ENCODE data around the gene HIVEP3.

HIVEP3 gene

GRCh38 chr1:41813226-41813625 is 105.5 kb downstream of the HIVEP3 start:
- DNase-seq (ENCODE audit: low spot score): no peak

- DNase-seq (ENCODE audit: low spot score): no peak
Observed at GRCh38 chr1:41812453-41812852, 106.3 kb downstream of the HIVEP3 start.

- peak; percentile 59 for DNase-seq (ENCODE audit: low spot score)
Observed at GRCh38 chr1:41812051-41812450, 106.7 kb downstream of the HIVEP3 start.

- DNase-seq (ENCODE audit: low spot score): no peak
Observed at GRCh38 chr1:41811051-41811795, 107.5 kb downstream of the HIVEP3 start.

GRCh38 chr1:41810446-41810845 is 108.3 kb downstream of the HIVEP3 start:
- DNase-seq (ENCODE audit: low spot score): peak; percentile 62

GRCh38 chr1:41809692-41810091 is 109.0 kb downstream of the HIVEP3 start:
- DNase-seq (ENCODE audit: low spot score): no peak

GRCh38 chr1:41807390-41807789 is 111.3 kb downstream of the HIVEP3 start:
- DNase-seq (ENCODE audit: low spot score): no peak

GRCh38 chr1:41806472-41807155 is 112.1 kb downstream of the HIVEP3 start:
- DNase-seq (ENCODE audit: low spot score): no peak

GRCh38 chr1:41805771-41806471 is 112.8 kb downstream of the HIVEP3 start:
- no peak for DNase-seq (ENCODE audit: low spot score)

GRCh38 chr1:41804176-41804575 is 114.5 kb downstream of the HIVEP3 start:
- no peak for DNase-seq (ENCODE audit: low spot score)

GRCh38 chr1:41803656-41804055 is 115.1 kb downstream of the HIVEP3 start:
- no peak for DNase-seq (ENCODE audit: low spot score)

GRCh38 chr1:41802532-41803501 is 115.9 kb downstream of the HIVEP3 start:
- no peak for DNase-seq (ENCODE audit: low spot score)

GRCh38 chr1:41800311-41800829 is 118.4 kb downstream of the HIVEP3 start:
- DNase-seq (ENCODE audit: low spot score): no peak

GRCh38 chr1:41799723-41800122 is 119.0 kb downstream of the HIVEP3 start:
- DNase-seq (ENCODE audit: low spot score): no peak

GRCh38 chr1:41799205-41799604 is 119.5 kb downstream of the HIVEP3 start:
- no peak for DNase-seq (ENCODE audit: low spot score)

- no peak for DNase-seq (ENCODE audit: low spot score)
Observed at GRCh38 chr1:41795205-41795762, 123.4 kb downstream of the HIVEP3 start.

GRCh38 chr1:41794031-41794430 is 124.7 kb downstream of the HIVEP3 start:
- DNase-seq (ENCODE audit: low spot score): no peak

GRCh38 chr1:41792485-41792770 is 126.3 kb downstream of the HIVEP3 start:
- DNase-seq (ENCODE audit: low spot score): no peak

- no peak for DNase-seq (ENCODE audit: low spot score)
Observed at GRCh38 chr1:41791667-41792484, 126.8 kb downstream of the HIVEP3 start.

- no peak for DNase-seq (ENCODE audit: low spot score)
Observed at GRCh38 chr1:41790351-41790750, 128.4 kb downstream of the HIVEP3 start.
